Heart right ventricle (tissue), 16 donors: ENCODE measurements around the gene BTN2A1. TPM values are rescaled to one million over a fixed set of nuclear protein-coding genes. Genes with fewer than 3 reads are reported as not detected.

Experiments
- ATAC-seq, 8 donors: fragments of 200-7000 bp; cut with Tn5 transposase; one replicate each; pipeline ENCODE4 v1.9.1; 2020; ENCODE audit warnings: mild to moderate bottlenecking in 8 of 8, moderate library complexity in 8 of 8, moderate number of reproducible peaks in 1 of 8
- DNase-seq, 2 donors: peaks; one replicate each; pipeline ENCODE4 v3.0.0-alpha.2; 2020
- H3K27ac ChIP-seq, 10 donors: fragments of 200-600 bp; sonication (generic) in 2 of 10; one replicate each; pipeline versions ENCODE4 v1.5.0 to v1.8.0; 2020 to 2022; ENCODE audit warnings: mild to moderate bottlenecking in 3 of 10
- H3K27me3 ChIP-seq, 7 donors: fragments of 200-600 bp; one replicate each; pipeline ENCODE4 v1.8.0; 2021 to 2022; ENCODE audit warnings: mild to moderate bottlenecking in 2 of 7
- H3K36me3 ChIP-seq, 9 donors: fragments of 200-600 bp; sonication (generic) in 1 of 9; one replicate each; pipeline versions ENCODE4 v1.5.0 to v1.8.0; 2020 to 2022; ENCODE audit warnings: mild to moderate bottlenecking in 2 of 9
- H3K4me1 ChIP-seq, 9 donors: fragments of 200-600 bp; sonication (generic) in 1 of 9; one replicate each; pipeline versions ENCODE4 v1.5.0 to v1.8.0; 2020 to 2022; ENCODE audit warnings: mild to moderate bottlenecking in 4 of 9
- H3K4me3 ChIP-seq, 10 donors: fragments of 200-600 bp; sonication (generic) in 2 of 10; one replicate each; pipeline versions ENCODE4 v1.5.0 to v1.8.0; 2020 to 2022; ENCODE audit warnings: mild to moderate bottlenecking in 7 of 10, moderate library complexity in 2 of 10
- H3K9me3 ChIP-seq, 11 donors: fragments of 200-600 bp in 10 of 11; sonication (generic) in 2 of 11; one replicate each; pipeline versions ENCODE4 v1.5.0 to v1.8.0; 2013 to 2022; ENCODE audit warnings: mild to moderate bottlenecking in 2 of 11, control low read depth in 1 of 11, moderate library complexity in 1 of 11
- WGBS, 2 donors: extraction: QIAGEN DNeasy Blood & Tissue Kit; methylation state at CpG; one replicate each; pipeline ENCODE4 v1.1.7; 2013; ENCODE audit warnings: inconsistent platforms in 1 of 2; 5-methylcytosine and 5-hydroxymethylcytosine counted together
- intact Hi-C, 10 donors: fragments of 100-400 bp; cut with DNase I; formaldehyde crosslinking; loops; one replicate each; pipeline versions ENCODE4 v1.11.1 to v1.14.2; 2022
- polyA plus RNA-seq, 2 donors: library from polyadenylated mRNA; stranded (reverse); fragments of 200-250 nt; gene quantifications; one replicate each; pipeline ENCODE4 v1.2.3, GENCODE V29; 2013
- total RNA-seq, 10 donors: library from RNA; stranded (reverse); fragmentation: NEBNext Ultra II Directional in 3 of 10; extraction: Animal tissue kit (Norgen Biotek cat#: 25700) in 3 of 10; gene quantifications; one replicate each; pipeline versions ENCODE4 v1.2.1 to v1.2.4, GENCODE V29; 2021 to 2023
- TF ChIP-seq, protein P1 (sequence below), 9 donors: fragments of 200-600 bp; sonication (generic) in 2 of 9; IDR thresholded peaks; one replicate each; pipeline versions ENCODE4 v1.5.0 to v1.8.0; 2021 to 2022; ENCODE audit warnings: antibody characterized with exemption in 9 of 9, mild to moderate bottlenecking in 5 of 9, moderate library complexity in 1 of 9
- donor health status: Arrhythmogenic right ventricular cardiomyopathy.
- donor health status: ischemic (EF 13 %, LVEDD 7.1; RV severe dilation, severe dysfunction).
- donor health status: healthy with polysubstance abuse.
- donor health status: DM: no; HTN: yes; CAD: no.
- donor health status: DM: no; HTN: no; CAD: no.
- donor health status: ischemic (EF 25% LVEDD 6.9; RV normal size, moderate dysfunction).
- donor health status: ischemic (EF 25% LVEDD 5.7; RV mildly dilated, moderate dysfunction).
- donor health status: healthy.
- donor health status: DM: yes; HTN: yes; CAD: no.
- donor health status: Ischemic cardiomyopathy.
- donor health status: ischemic (EF 35%, LVEDD 5.7; RV mildly dilated, moderate dysfunction).
- donor health status: nonischemic (EF 11% LVEDD 7.7; RV severe dilation, severe dysfunction).
- donor health status: DM: yes; HTN: yes; CAD: no.
- donor health status: PGD.
- donor health status: ischemic (EF 29% LVEDD 5.4; RV normal size, mild dysfunction).
- donor health status: nonischemic (EF 23%, LVEDD 6.1; RV moderate dilation, normal function).

BTN2A1 gene
- total and polyA plus RNA-seq, 12 donors = 9.7 to 19.9 (median 15.5) TPM

- Histone ChIP-seq H3K4me1 (peaks cover 0 to 42% (median 17%) of the 10 kb centered on the region in 9 donors), H3K27ac (peak overlapping the region in 9 of 10 donors; percentile 35 to 95 (median 82)), H3K4me3 (peak overlapping the region in 9 of 10 donors; percentile 40 to 69 (median 60)), H3K36me3 (peaks cover 0 to 20% (median 0%) of the 10 kb centered on the region in 9 donors), H3K27me3 (no peaks in the 10 kb centered on the region), H3K9me3 (no peaks in the 10 kb centered on the region)
- no peak for ATAC-seq
- DNase-seq = no peak
- TF ChIP-seq, protein P1, sequence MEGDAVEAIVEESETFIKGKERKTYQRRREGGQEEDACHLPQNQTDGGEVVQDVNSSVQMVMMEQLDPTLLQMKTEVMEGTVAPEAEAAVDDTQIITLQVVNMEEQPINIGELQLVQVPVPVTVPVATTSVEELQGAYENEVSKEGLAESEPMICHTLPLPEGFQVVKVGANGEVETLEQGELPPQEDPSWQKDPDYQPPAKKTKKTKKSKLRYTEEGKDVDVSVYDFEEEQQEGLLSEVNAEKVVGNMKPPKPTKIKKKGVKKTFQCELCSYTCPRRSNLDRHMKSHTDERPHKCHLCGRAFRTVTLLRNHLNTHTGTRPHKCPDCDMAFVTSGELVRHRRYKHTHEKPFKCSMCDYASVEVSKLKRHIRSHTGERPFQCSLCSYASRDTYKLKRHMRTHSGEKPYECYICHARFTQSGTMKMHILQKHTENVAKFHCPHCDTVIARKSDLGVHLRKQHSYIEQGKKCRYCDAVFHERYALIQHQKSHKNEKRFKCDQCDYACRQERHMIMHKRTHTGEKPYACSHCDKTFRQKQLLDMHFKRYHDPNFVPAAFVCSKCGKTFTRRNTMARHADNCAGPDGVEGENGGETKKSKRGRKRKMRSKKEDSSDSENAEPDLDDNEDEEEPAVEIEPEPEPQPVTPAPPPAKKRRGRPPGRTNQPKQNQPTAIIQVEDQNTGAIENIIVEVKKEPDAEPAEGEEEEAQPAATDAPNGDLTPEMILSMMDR (IDR thresholded peaks at IDR 0.05) = no peak
- intact Hi-C loops = loop anchor here in 1 of 10 donors (2.0 kb wide), 1 partner anchor 32 kb away; no protein-coding TSS in a partner anchor
- 33 to 42% methylated on average over 2 of the region's 2 CpGs for WGBS, 2 donors
Observed at GRCh38 chr6:26440977-26441358, 16.8 kb upstream of the BTN2A1 start.

- peak overlapping the region in 8 of 10 donors; percentile 8 to 69 (median 61) for H3K4me3 ChIP-seq
- H3K27ac ChIP-seq = peak overlapping the region in 1 of 10 donors; percentile 95
Observed at GRCh38 chr6:26441977-26442376, 15.8 kb upstream of the BTN2A1 start.

DNA sequence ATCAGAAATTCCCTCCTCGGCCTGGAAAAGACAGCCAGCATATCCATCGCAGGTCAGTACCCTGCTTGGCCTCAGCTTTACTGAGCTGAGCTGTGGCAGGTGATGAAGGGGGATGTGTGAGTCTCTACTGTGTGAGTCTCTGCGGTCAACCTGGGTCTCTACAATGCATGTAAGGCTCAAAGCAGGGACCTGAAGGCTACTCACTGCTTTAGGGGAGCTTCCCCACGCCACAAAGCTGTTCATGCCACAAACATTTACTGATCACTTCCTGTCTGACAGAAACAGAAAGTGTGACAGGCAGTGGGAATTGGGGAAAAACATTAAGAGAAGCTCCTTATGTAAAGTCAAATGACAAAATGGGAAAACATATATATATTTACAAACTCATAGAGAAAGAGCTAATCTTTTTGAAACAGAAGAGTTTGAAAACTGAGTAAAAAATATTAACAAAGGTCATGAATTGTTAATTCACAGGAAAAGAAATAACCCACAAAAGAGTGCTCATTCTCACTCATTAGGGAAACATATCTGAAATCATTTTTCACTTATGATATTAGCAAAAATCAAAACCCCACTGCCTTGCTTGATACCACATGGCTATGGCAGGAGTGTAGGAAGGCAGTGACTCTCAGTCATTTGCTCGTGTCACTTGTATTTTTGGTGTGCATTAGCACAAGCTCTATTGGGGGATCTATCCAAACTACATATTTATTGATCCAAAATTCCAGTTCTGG, 11.7 kb upstream of the BTN2A1 start:
- H3K4me3 ChIP-seq = no peak overlapping the region
- peak overlapping the region in 1 of 10 donors; percentile 35 for H3K27ac ChIP-seq
- no peaks in the 10 kb centered on the region for H3K27me3 ChIP-seq
- peak in 1 of 8 donors; percentile 38 for ATAC-seq
- WGBS, 2 donors = 80 to 81% methylated on average over 5 of the region's 5 CpGs
- peaks cover 0 to 39% (median 13%) of the 10 kb centered on the region in 9 donors for H3K4me1 ChIP-seq
- peaks cover 0 to 71% (median 4%) of the 10 kb centered on the region in 9 donors for H3K36me3 ChIP-seq
- intact Hi-C loops = loop anchor here in 1 of 10 donors (1.0 kb wide), 1 partner anchor 10 kb away; no protein-coding TSS in a partner anchor
- TF ChIP-seq, protein P1 (IDR thresholded peaks at IDR 0.05) = no peak
- H3K9me3 ChIP-seq = no peaks in the 10 kb centered on the region
- DNase-seq = no peak

More at GRCh38 chr6:26441977-26442376, 15.8 kb upstream of the BTN2A1 start:
- Histone ChIP-seq H3K36me3 (peaks cover 0 to 30% (median 0%) of the 10 kb centered on the region in 9 donors), H3K9me3 (no peaks in the 10 kb centered on the region), H3K27me3 (no peaks in the 10 kb centered on the region), H3K4me1 (peaks cover 0 to 50% (median 18%) of the 10 kb centered on the region in 9 donors)
- 59 to 69% methylated on average over 5 of the region's 5 CpGs for WGBS, 2 donors
- intact Hi-C loops = loop anchor here in 1 of 10 donors (2.0 kb wide), 1 partner anchor 31 kb away; no protein-coding TSS in a partner anchor
- TF ChIP-seq, protein P1 (IDR thresholded peaks at IDR 0.05) = no peak
- DNase-seq (no peak), ATAC-seq (no peak)

- Histone ChIP-seq H3K9me3 (no peaks in the 10 kb centered on the region), H3K4me3 (no peak overlapping the region), H3K36me3 (peaks cover 0 to 80% (median 4%) of the 10 kb centered on the region in 9 donors), H3K27me3 (no peaks in the 10 kb centered on the region), H3K4me1 (peaks cover 0 to 27% (median 6%) of the 10 kb centered on the region in 9 donors), H3K27ac (no peak overlapping the region)
- TF ChIP-seq, protein P1 (IDR thresholded peaks at IDR 0.05) = no peak
- WGBS, 2 donors = 93 to 94% methylated on average over 5 of the region's 5 CpGs
- intact Hi-C loops = no loop called here
- ATAC-seq (no peak), DNase-seq (no peak)
Observed at GRCh38 chr6:26447257-26447656, 10.5 kb upstream of the BTN2A1 start.
